GM12872 (cell line): ENCODE results near the gene ADGRV1.

ENCODE experiments used
- CTCF ChIP-seq: IDR thresholded peaks from 3 replicates; pipeline ENCODE4 v1.5.1; 2011; ENCODE audit warnings: low read depth, mild to moderate bottlenecking, low read length, moderate library complexity; ENCODE audit not compliant: insufficient read depth

The ADGRV1 gene

GRCh38 chr5:90707698-90708097 lies 149.1 kb downstream of the ADGRV1 start:
- TF ChIP-seq CTCF: no peak

- TF ChIP-seq CTCF: peak; percentile 72
These were observed 150.9 kb downstream of the ADGRV1 start for GRCh38 chr5:90709323-90710155.

- no peak for TF ChIP-seq CTCF
These were observed 159.8 kb downstream of the ADGRV1 start for GRCh38 chr5:90718387-90718786.

- TF ChIP-seq CTCF: no peak
These were observed 181.0 kb downstream of the ADGRV1 start for GRCh38 chr5:90739567-90739966.

GRCh38 chr5:90740244-90740799 lies 181.7 kb downstream of the ADGRV1 start:
- no peak for TF ChIP-seq CTCF

- no peak for TF ChIP-seq CTCF
These were observed 182.5 kb downstream of the ADGRV1 start for GRCh38 chr5:90741022-90741564.

GRCh38 chr5:90746119-90746518 lies 187.5 kb downstream of the ADGRV1 start:
- TF ChIP-seq CTCF: no peak
